Tongue (tissue), 3 donors: ENCODE results near the gene DRP2. TPM values are rescaled to one million over a fixed set of nuclear protein-coding genes. Genes with fewer than 3 reads are reported as not detected.
"Not testable (repeated sequence)": the region's sequence is repeated elsewhere in the genome, so short reads cannot be mapped to it uniquely, and the experiment has no call there.

Experiments used
- DNase-seq: peaks from one replicate; pipeline ENCODE4 v3.0.0-alpha.2; 2015
- small RNA-seq: library from RNA; depleted of rRNA; stranded (forward); fragments of <200 nt; gene quantifications from one replicate; pipeline ENCODE3, GENCODE V24; 2014; ENCODE audit warnings: low replicate concordance
- total RNA-seq: library from RNA; depleted of rRNA; stranded (reverse); fragments of >200 nt; gene quantifications from one replicate; pipeline ENCODE4 v1.2.3, GENCODE V29; 2014

The DRP2 gene
- total RNA-seq, 1 donor from 2014 or later, result 2.1 TPM

GRCh38 chrX:101237041-101237440 lies 17.5 kb downstream of the DRP2 start:
- DNase-seq, result no peak

DNA sequence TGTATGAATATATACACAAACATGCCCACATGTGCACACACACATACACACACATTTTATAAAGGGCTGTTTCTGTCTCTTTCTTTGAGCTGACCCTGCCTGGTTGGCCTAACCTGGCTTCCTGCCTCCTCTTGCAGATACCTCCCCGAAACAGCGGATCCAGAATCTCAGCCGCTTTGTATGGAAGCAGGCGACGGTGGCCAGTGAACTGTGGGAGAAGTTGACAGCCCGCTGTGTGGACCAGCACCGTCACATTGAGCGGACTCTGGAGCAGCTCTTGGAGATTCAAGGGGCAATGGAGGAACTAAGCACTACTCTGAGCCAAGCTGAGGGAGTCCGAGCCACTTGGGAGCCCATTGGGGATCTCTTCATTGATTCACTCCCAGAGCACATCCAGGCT lies 21.9 kb downstream of the DRP2 start:
- no peak for DNase-seq

DNA sequence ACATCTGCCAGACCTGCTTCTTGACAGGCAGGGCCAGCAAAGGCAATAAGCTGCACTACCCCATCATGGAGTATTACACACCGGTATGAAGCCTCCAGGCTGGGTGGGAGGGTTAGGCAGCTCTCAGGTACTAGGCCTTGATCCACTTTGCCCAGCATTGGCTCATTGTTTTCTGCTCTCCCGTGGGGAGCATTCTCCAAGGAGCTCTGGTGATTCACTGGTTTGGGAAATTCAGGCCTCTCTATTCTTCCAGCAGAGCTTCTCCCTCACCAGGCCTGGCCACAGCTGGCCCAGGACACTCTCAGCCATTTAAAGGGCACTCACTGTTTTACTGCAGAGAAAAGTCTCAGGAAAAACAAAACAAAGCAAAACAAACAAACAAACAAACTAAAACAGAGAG lies 33.0 kb downstream of the DRP2 start:
- DNase-seq, result no peak

GRCh38 chrX:101257448-101258258 lies 38.1 kb downstream of the DRP2 start:
- DNase-seq, result no peak

- no peak for DNase-seq
These were observed 38.6 kb downstream of the DRP2 start for GRCh38 chrX:101258259-101258581.

DNA sequence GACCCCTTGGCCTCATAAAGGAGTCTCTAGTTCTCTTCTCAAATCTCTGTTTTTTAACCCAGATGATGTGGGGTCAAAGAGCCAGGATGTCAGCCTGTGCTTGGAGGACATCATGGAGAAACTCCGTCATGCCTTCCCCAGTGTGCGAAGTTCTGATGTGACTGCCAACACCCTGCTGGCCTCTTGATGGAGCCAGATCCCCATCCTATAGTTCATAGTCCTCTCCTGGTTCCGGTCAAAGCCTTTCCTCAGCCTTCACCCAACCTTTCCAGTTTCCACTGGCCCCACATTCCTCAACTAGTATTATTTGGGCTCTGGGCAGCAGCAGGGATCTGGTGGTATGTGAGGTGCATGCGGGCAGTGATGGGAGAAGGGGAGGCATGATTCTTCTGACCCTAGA lies 40.8 kb downstream of the DRP2 start:
- DNase-seq, result no peak

- DNase-seq, result no peak
These were observed 43.0 kb downstream of the DRP2 start for GRCh38 chrX:101262590-101262989.

GRCh38 chrX:101263766-101264165 lies 44.2 kb downstream of the DRP2 start:
- DNase-seq, result no peak

DNA sequence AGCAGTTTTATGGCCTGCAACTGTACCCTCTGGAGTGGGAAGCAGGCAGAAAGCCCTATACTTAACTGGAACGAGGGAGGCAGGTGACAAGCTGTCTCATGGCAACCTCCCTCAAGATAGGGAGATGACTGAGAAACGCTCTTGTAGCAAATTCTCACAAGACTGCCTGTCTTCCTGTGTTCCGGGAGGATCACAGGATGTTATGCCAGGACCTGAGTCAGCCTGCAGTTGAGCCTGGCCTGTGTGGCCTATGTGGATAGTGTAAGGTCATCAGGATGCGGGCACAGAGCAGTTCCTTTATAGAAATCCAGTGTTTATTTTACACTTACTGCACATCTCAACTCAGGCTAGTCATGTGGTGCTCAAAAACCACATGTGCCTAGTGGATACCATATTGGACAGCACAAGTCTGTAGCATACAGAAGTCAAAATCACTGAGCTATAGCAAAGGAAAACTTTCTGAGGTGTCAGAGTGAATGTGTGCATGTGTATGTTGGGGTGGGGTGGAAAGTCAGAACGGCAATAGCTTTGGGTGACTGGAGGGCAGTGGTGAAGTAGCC lies 46.4 kb downstream of the DRP2 start:
- no peak for DNase-seq

DNA sequence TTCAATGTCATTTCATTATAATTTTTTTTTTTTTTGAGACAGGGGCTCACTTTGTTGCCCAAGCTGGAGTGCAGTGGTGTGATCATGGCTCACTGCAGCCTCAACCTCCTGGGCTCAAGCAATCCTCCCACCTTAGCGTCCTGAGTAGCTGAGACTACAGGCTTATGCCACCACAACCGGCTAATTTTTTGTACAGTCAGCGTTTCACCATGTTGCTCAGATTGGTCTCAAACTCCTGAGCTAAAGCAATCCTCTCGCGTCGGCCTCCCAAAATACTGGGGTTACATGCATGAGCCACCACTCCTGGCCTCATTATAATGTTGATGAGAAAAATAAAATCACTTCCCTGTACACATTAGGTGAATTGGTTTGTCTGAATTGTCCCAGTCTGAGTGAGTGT lies 54.6 kb downstream of the DRP2 start:
- no peak for DNase-seq

DNA sequence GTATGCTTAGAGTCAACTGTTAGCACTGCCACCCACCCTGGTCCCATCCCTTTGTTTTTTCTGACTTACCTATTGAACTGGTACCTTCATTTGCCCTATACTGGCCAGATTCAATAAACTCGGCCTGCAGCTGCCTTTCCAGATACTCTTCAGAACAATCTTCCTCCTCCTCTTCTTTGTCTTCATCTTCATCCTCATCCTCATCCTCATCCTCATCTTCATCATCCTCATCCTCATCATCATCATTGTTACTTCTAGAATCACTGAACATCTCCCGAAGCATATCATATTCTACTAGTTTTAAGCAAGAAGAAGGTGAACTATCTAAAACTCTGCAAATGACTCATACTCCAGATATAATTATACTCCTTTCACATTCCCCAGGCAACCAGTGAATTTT lies 56.7 kb downstream of the DRP2 start:
- no peak for DNase-seq

GRCh38 chrX:101287402-101287801 lies 67.8 kb downstream of the DRP2 start:
- DNase-seq, result peak; percentile 66

DNA sequence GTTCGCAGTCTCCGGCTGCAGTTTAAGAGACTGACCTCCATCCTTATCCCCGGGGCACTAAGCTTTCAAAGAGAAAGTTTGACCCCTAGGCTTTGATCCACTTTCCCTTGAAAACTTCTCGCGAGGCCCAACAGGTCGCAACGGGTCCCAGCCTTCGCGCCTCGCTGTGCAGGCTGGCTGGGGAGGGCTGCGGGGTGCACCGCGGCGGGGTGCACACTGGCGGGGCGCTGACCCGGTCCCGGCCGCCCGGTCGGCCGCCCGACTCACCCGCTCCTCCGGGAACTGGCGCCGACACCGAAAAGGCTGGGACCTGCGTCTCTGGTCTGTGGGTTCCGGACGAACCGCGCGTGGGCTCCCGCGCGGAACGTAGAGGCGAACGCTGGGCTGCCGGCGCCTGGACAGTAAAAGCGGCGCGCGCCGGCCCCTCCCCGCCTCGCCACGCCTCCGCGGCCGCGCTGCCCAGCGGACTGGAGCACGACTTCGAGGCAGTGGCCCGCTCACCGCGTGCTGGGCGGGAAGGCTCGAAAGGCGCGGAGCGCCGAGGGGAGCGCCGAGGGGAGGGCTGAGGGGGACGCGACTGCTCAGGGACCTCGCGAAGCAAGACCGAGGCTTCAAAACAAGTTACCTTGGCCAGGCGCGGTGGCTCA lies 71.5 kb downstream of the DRP2 start, which contains the start of gene TAF7L:
Gene TAF7L, minus strand, starts transcription at position 378 of the 647 bp plus-strand sequence. CDS start 3,791 bp downstream, outside the sequence.
- DNase-seq, result peak; percentile 1

GRCh38 chrX:101295603-101296002 lies 76.0 kb downstream of the DRP2 start:
- DNase-seq, result not testable (repeated sequence)

- no peak for DNase-seq
These were observed 84.2 kb downstream of the DRP2 start for GRCh38 chrX:101303790-101304189.

Small RNA genes within 50 kb of the gene (small RNA-seq; reads per million reads assigned to genes)
- not detected for gene Z70280.1

Other genes with a start within 250 kb of the DRP2 start
- 12.3 TPM for gene TRMT2B, start 167.7 kb upstream of the DRP2 start, total RNA-seq
- 1.7 TPM for gene TMEM35A, start 140.9 kb upstream of the DRP2 start, total RNA-seq
- gene CENPI, start 121.6 kb upstream of the DRP2 start, total RNA-seq, result 11.2 TPM
- 0.82 TPM for gene TAF7L, start 71.5 kb downstream of the DRP2 start, total RNA-seq
- 7.9 TPM for gene TIMM8A, start 129.0 kb downstream of the DRP2 start, total RNA-seq
- 3.6 TPM for gene BTK, start 166.4 kb downstream of the DRP2 start, total RNA-seq
- gene RPL36A, start 171.2 kb downstream of the DRP2 start, total RNA-seq, result 198 TPM
- gene GLA, start 188.1 kb downstream of the DRP2 start, total RNA-seq, result 18.9 TPM
- gene HNRNPH2, start 188.4 kb downstream of the DRP2 start, total RNA-seq, result 73.2 TPM